Sigmoid colon (tissue), 7 donors: ENCODE measurements around the gene SCAMP2. TPM values are rescaled to one million over a fixed set of nuclear protein-coding genes. Genes with fewer than 3 reads are reported as not detected.

Experiments
- DNase-seq: peaks from one replicate; pipeline ENCODE4 v3.0.0-alpha.2; 2019
- H3K27ac ChIP-seq, 4 donors: fragments of 200-600 bp; sonication (generic); one replicate each; pipeline ENCODE4 v1.5.1; 2016 to 2019; ENCODE audit warnings: mild to moderate bottlenecking in 1 of 4
- H3K27me3 ChIP-seq, 3 donors: fragments of 200-600 bp; sonication (generic); one replicate each; pipeline ENCODE4 v1.5.1; 2019; ENCODE audit warnings: mild to moderate bottlenecking in 1 of 3
- H3K36me3 ChIP-seq, 4 donors: fragments of 200-600 bp; sonication (generic); one replicate each; pipeline ENCODE4 v1.5.1; 2016 to 2019
- H3K4me1 ChIP-seq, 4 donors: fragments of 200-600 bp; sonication (generic); one replicate each; pipeline ENCODE4 v1.5.1; 2017 to 2019
- H3K4me3 ChIP-seq, 4 donors: fragments of 200-600 bp; sonication (generic); one replicate each; pipeline ENCODE4 v1.5.1; 2017 to 2019; ENCODE audit warnings: mild to moderate bottlenecking in 2 of 4, moderate library complexity in 1 of 4
- H3K9me3 ChIP-seq, 4 donors: fragments of 200-600 bp in 3 of 4; sonication (generic) in 3 of 4; one replicate each; pipeline versions ENCODE4 v1.5.1 to v1.6.1; 2013 to 2019
- CTCF ChIP-seq, 4 experiments: fragments of 450-650 bp in 3 of 4; fragments of 200-600 bp in 1 of 4; IDR thresholded peaks; one replicate each; pipeline ENCODE4 v1.5.1; 2016 to 2019; ENCODE audit warnings: antibody characterized with exemption in 4 of 4, mild to moderate bottlenecking in 3 of 4, moderate library complexity in 2 of 4
- EP300 ChIP-seq, 4 donors: sonication (generic); formaldehyde crosslinking; IDR thresholded peaks; one replicate each; pipeline ENCODE4 v1.6.1; 2017; ENCODE audit warnings: antibody characterized with exemption in 4 of 4
- POLR2A ChIP-seq, 2 donors: fragments of 450-650 bp; IDR thresholded peaks; one replicate each; pipeline ENCODE4 v1.6.1; 2016; ENCODE audit warnings: antibody characterized with exemption in 2 of 2, mild to moderate bottlenecking in 2 of 2, moderate library complexity in 2 of 2
- POLR2AphosphoS5 ChIP-seq, 4 donors: sonication (generic); formaldehyde crosslinking; IDR thresholded peaks; one replicate each; pipeline ENCODE4 v1.6.1; 2017; ENCODE audit warnings: antibody characterized with exemption in 4 of 4
- WGBS, 2 donors: extraction: QIAGEN DNeasy Blood & Tissue Kit; methylation state at CpG; one replicate each; pipeline ENCODE4 v1.1.7; 2013; 5-methylcytosine and 5-hydroxymethylcytosine counted together
- intact Hi-C: fragments of 100-400 bp; cut with DNase I; formaldehyde crosslinking; loops from one replicate; pipeline ENCODE4 v1.15.1; 2023
- polyA plus RNA-seq, 3 donors: library from polyadenylated mRNA; stranded (reverse); fragments of 200-250 nt; gene quantifications; one replicate each; pipeline ENCODE4 v1.2.3, GENCODE V29; 2013
- small RNA-seq, 3 donors: library from RNA; depleted of rRNA; stranded (forward); fragments of <200 nt; gene quantifications; one replicate each; pipeline ENCODE3, GENCODE V24; 2016
- total RNA-seq, 4 donors: library from RNA; depleted of rRNA; stranded (reverse); fragments of >200 nt; gene quantifications; one replicate each; pipeline ENCODE4 v1.1.0, GENCODE V29; 2016
- donor health status: healthy with polysubstance abuse.
- donor health status: Bipolar disorder and iron deficiency.
- donor health status: healthy.

The SCAMP2 gene
- total and polyA plus RNA-seq, 7 donors: 27.8 to 131 (median 35.3) TPM

GRCh38 chr15:74798388-74799254 lies 74.5 kb downstream of the SCAMP2 start:
- peaks cover 0 to 43% (median 9%) of the 10 kb centered on the region in 4 donors for H3K36me3 ChIP-seq
- WGBS, 2 donors: 53 to 64% methylated on average over 25 of the region's 25 CpGs
- TF ChIP-seq POLR2A (IDR thresholded peaks at IDR 0.05) (no peak), EP300 (IDR thresholded peaks at IDR 0.05) (no peak), CTCF (IDR thresholded peaks at IDR 0.05) (no peak), POLR2AphosphoS5 (IDR thresholded peaks at IDR 0.05) (no peak)
- no peak overlapping the region for H3K27ac ChIP-seq
- DNase-seq: peak; percentile 59
- H3K27me3 ChIP-seq: no peaks in the 10 kb centered on the region
- no peak overlapping the region for H3K4me3 ChIP-seq
- no peaks in the 10 kb centered on the region for H3K9me3 ChIP-seq
- intact Hi-C loops: no loop called here
- H3K4me1 ChIP-seq: peaks cover 0 to 9% (median 5%) of the 10 kb centered on the region in 4 donors

DNA sequence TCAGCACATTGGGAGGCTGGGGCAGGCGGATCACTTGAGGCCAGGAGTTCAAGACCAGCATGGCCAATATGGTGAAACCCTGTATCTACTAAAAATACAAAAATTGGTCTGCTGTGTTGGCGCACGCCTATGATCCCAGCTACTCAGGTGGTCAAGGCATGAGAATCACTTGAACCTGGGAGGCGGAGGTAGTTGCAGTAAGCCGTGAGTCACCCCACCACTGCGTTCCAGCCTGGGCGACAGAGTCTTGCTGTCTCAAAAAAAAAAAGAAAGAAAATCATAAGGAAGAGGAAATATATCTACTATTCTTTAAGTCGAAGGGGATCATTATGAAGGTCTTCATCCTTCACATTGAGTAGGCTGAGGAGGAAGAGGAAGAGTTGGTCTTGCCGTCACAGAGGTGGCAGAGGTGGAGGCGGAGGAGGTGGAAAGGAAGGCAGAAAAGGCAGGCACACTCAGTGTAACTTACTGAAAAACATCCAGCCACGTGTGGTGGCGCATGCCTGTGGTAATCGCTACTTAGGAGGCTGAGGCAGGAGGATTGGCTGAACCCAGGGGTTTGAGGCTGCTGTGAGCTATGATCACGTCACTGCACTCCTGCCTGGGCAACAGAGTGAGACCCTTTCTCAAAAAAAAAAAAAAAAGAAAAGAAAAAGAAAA lies 77.1 kb downstream of the SCAMP2 start:
- no peak for TF ChIP-seq EP300 (IDR thresholded peaks at IDR 0.05)
- TF ChIP-seq POLR2A (IDR thresholded peaks at IDR 0.05): no peak
- TF ChIP-seq POLR2AphosphoS5 (IDR thresholded peaks at IDR 0.05): no peak
- no peak for TF ChIP-seq CTCF (IDR thresholded peaks at IDR 0.05)
- Histone ChIP-seq H3K9me3 (no peaks in the 10 kb centered on the region), H3K27me3 (no peaks in the 10 kb centered on the region), H3K27ac (no peak overlapping the region), H3K4me1 (peaks cover 0 to 20% (median 18%) of the 10 kb centered on the region in 4 donors), H3K4me3 (no peak overlapping the region), H3K36me3 (peaks cover 0 to 18% (median 0%) of the 10 kb centered on the region in 4 donors)
- intact Hi-C loops: no loop called here
- 79 to 88% methylated on average over 14 of the region's 14 CpGs for WGBS, 2 donors
- DNase-seq: no peak

DNA sequence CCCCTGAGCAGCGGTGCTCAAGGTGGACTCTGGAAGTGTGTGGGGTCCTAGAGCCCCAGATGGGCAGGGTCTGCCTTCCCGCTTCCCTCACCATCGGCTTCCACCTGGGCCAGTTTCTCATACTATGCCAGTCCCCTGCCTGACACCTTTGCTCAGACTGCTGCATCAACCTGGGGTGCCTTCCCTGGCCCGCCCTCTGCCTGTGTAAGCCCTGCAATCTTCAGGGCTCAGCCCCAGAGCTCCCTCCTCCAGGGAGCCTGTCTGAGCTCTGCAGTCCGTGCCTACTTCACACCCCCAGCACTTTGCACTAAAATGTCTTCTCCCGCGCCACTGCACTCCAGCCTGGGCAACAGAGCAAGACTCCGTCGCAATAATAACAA lies 78.2 kb downstream of the SCAMP2 start:
- no peak for DNase-seq
- Histone ChIP-seq H3K27ac (no peak overlapping the region), H3K9me3 (no peaks in the 10 kb centered on the region), H3K4me3 (no peak overlapping the region), H3K4me1 (peaks cover 0 to 31% (median 25%) of the 10 kb centered on the region in 4 donors), H3K27me3 (no peaks in the 10 kb centered on the region), H3K36me3 (peaks cover 0 to 12% (median 0%) of the 10 kb centered on the region in 4 donors)
- intact Hi-C loops: no loop called here
- WGBS, 2 donors: 89 to 94% methylated on average over 9 of the region's 9 CpGs
- TF ChIP-seq POLR2AphosphoS5 (IDR thresholded peaks at IDR 0.05) (no peak), EP300 (IDR thresholded peaks at IDR 0.05) (no peak), CTCF (IDR thresholded peaks at IDR 0.05) (no peak), POLR2A (IDR thresholded peaks at IDR 0.05) (no peak)

DNA sequence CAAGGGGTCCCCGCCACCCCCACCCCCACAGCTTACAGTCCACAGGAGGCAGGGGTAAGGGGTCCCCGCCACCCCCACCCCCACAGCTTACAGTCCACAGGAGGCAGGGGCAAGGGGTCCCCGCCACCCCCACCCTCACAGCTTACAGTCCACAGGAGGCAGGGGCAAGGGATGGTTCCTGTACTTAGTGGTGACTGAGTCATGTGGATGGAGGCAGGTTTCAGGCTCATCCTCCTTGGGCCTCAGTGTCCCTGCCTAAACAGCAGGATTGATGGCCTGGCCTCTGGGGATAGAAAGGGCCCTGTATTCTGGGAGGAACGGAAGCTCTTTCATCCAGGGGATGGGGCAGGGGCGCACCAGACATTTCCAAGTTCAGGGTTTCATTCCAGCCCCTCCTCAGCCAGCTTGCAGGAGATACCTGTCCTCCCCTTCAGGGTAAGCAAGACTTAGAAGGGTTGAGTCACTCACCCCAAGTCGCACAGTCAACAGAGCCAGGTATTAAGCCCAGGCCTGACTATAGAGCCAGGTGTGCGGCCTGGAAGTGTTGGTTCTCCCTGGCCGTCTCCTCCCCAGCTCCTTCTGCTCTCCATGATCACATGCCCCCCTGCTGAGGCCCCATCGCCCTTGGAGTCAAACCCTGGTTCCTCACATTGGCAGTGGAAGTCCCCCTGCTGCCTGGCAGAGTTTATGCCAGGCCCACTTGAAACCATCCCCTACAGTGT lies 78.8 kb downstream of the SCAMP2 start:
- H3K4me1 ChIP-seq: peaks cover 0 to 32% (median 28%) of the 10 kb centered on the region in 4 donors

More for the DNA sequence above, 78.8 kb downstream of the SCAMP2 start:
- TF ChIP-seq EP300 (IDR thresholded peaks at IDR 0.05) (no peak), CTCF (IDR thresholded peaks at IDR 0.05) (no peak), POLR2A (IDR thresholded peaks at IDR 0.05) (no peak), POLR2AphosphoS5 (IDR thresholded peaks at IDR 0.05) (no peak)
- Histone ChIP-seq H3K36me3 (peaks cover 0 to 9% (median 0%) of the 10 kb centered on the region in 4 donors), H3K9me3 (no peaks in the 10 kb centered on the region), H3K27ac (no peak overlapping the region), H3K4me3 (no peak overlapping the region), H3K27me3 (no peaks in the 10 kb centered on the region)
- intact Hi-C loops: no loop called here
- 86 to 90% methylated on average over 7 of the region's 9 CpGs for WGBS, 2 donors
- DNase-seq: peak; percentile 53

Small RNAs within 50 kb of the gene (small RNA-seq; reads per million reads assigned to genes)
- gene CPLX3 (0 reads per million in 3 donors), gene MIR6882 (0 to 0.54 (median 0.12) reads per million in 3 donors)

Other genes starting within 250 kb of the SCAMP2 start
- gene EDC3, start 177.3 kb downstream of the SCAMP2 start, total RNA-seq: 10 to 100 TPM; 11.7 to 20.2 (median 17.7) TPM
- gene EDC3, start 177.3 kb downstream of the SCAMP2 start, polyA plus RNA-seq: 10 to 100 TPM; 11.6 to 22.0 (median 12.0) TPM
- gene CYP1A1, start 147.8 kb downstream of the SCAMP2 start, total RNA-seq: 1 to 10 TPM in 1 of 4 donors, under 1 TPM in 2, not detected in 1; 0.36 to 4.7 (median 0.49) TPM
- gene CYP1A1, start 147.8 kb downstream of the SCAMP2 start, polyA plus RNA-seq: under 1 TPM in 2 of 3 donors, not detected in 1; 0.09 to 0.92 TPM
- gene CYP1A2, start 124.5 kb downstream of the SCAMP2 start, total RNA-seq: not detected
- gene CYP1A2, start 124.5 kb downstream of the SCAMP2 start, polyA plus RNA-seq: not detected
- gene CSK, start 91.3 kb downstream of the SCAMP2 start, total RNA-seq: 10 to 100 TPM in 3 of 4 donors, 1 to 10 TPM in 1; 9.7 to 22.4 (median 14.2) TPM
- 100 to 1,000 TPM in 1 of 3 donors, 10 to 100 TPM in 2; 40.8 to 125 (median 55.0) TPM for gene CSK, start 91.3 kb downstream of the SCAMP2 start, polyA plus RNA-seq
- gene LMAN1L, start 60.5 kb downstream of the SCAMP2 start, total RNA-seq: 1 to 10 TPM in 1 of 4 donors, not detected in 3; 1.8 TPM
- under 1 TPM in 1 of 3 donors, not detected in 2; 0.64 TPM for gene LMAN1L, start 60.5 kb downstream of the SCAMP2 start, polyA plus RNA-seq
- under 1 TPM in 1 of 4 donors, not detected in 3; 0.41 TPM for gene CPLX3, start 46.7 kb downstream of the SCAMP2 start, total RNA-seq
- under 1 TPM in 1 of 3 donors, not detected in 2; 0.28 TPM for gene CPLX3, start 46.7 kb downstream of the SCAMP2 start, polyA plus RNA-seq
- gene ULK3, start 30.2 kb downstream of the SCAMP2 start, total RNA-seq: 10 to 100 TPM; 21.1 to 46.8 (median 30.6) TPM
- gene ULK3, start 30.2 kb downstream of the SCAMP2 start, polyA plus RNA-seq: 10 to 100 TPM; 46.9 to 48.6 (median 48.4) TPM
- 10 to 100 TPM; 34.9 to 52.0 (median 45.5) TPM for gene MPI, start 16.7 kb upstream of the SCAMP2 start, total RNA-seq
- 10 to 100 TPM; 45.6 to 87.4 (median 56.5) TPM for gene MPI, start 16.7 kb upstream of the SCAMP2 start, polyA plus RNA-seq
- 10 to 100 TPM; 50.5 to 65.0 (median 57.2) TPM for gene FAM219B, start 33.5 kb upstream of the SCAMP2 start, total RNA-seq
- 10 to 100 TPM; 16.6 to 38.4 (median 30.1) TPM for gene FAM219B, start 33.5 kb upstream of the SCAMP2 start, polyA plus RNA-seq
- 100 to 1,000 TPM in 1 of 4 donors, 10 to 100 TPM in 3; 73.7 to 124 (median 81.6) TPM for gene COX5A, start 64.7 kb upstream of the SCAMP2 start, total RNA-seq
- 1,000 to 10,000 TPM in 1 of 3 donors, 100 to 1,000 TPM in 2; 783 to 1,227 (median 854) TPM for gene COX5A, start 64.7 kb upstream of the SCAMP2 start, polyA plus RNA-seq
- gene RPP25, start 83.4 kb upstream of the SCAMP2 start, total RNA-seq: 1 to 10 TPM; 3.7 to 4.8 (median 4.7) TPM
- 10 to 100 TPM in 2 of 3 donors, 1 to 10 TPM in 1; 9.0 to 24.0 (median 16.1) TPM for gene RPP25, start 83.4 kb upstream of the SCAMP2 start, polyA plus RNA-seq
- gene SCAMP5, start 122.2 kb upstream of the SCAMP2 start, total RNA-seq: 1 to 10 TPM; 1.3 to 4.6 (median 2.9) TPM
- 10 to 100 TPM in 2 of 3 donors, 1 to 10 TPM in 1; 2.4 to 26.5 (median 18.3) TPM for gene SCAMP5, start 122.2 kb upstream of the SCAMP2 start, polyA plus RNA-seq
- gene PPCDC, start 150.2 kb upstream of the SCAMP2 start, total RNA-seq: 10 to 100 TPM in 2 of 4 donors, 1 to 10 TPM in 2; 7.9 to 18.9 (median 12.0) TPM
- gene PPCDC, start 150.2 kb upstream of the SCAMP2 start, polyA plus RNA-seq: 10 to 100 TPM; 16.2 to 37.0 (median 31.2) TPM